HepG2 (cell line): Measurements from ENCODE around the gene KCNK7. TPM values are rescaled to one million over a fixed set of nuclear protein-coding genes. Genes with fewer than 3 reads are reported as not detected.

Experiments used
- ATAC-seq: fragments of 200-7000 bp; cut with Tn5 transposase; 3 replicates; pipeline ENCODE4 v1.9.1; 2020; ENCODE audit warnings: mild to moderate bottlenecking, moderate library complexity
- BruUV-seq: library from RNA; stranded (reverse); fragments of 400-500 nt; replicated peaks from 2 replicates; lab custom pipeline; 2021; lab: Mats Ljungman, UMichigan
- CTCF ChIA-PET: fragments of 300-600 bp; formaldehyde crosslinking; extraction: SDS; loops from one replicate; lab custom pipeline; 2021; ENCODE audit warnings: low total read pairs, inconsistent platforms, low intra/inter-chr PET ratio; lab: Yijun Ruan, JAX
- POLR2A ChIA-PET: fragments of 350-600 bp; sonication (Branson Sonifier 250); formaldehyde crosslinking; loops from one replicate; lab custom pipeline; 2020; ENCODE audit warnings: antibody characterized with exemption, inconsistent platforms; lab: Yijun Ruan, JAX
- DNase-seq: peaks from one replicate; pipeline ENCODE4 v3.0.0-alpha.2; 2015; ENCODE audit warnings: low spot score
- FAIRE-seq: peaks from 3 replicates; lab custom pipeline; 2011; peaks lifted over from hg19 to GRCh38; lab: Jason Lieb, UNC
- H2AFZ ChIP-seq: one replicate; pipeline ENCODE4 v1.6.1; 2011; ENCODE audit warnings: low read length, inconsistent platforms
- H3K27ac ChIP-seq: fragments of 300-600 bp; 3 replicates; pipeline ENCODE4 v1.8.0; 2011; ENCODE audit warnings: mixed run types, mild to moderate bottlenecking, mixed read lengths, low read length, inconsistent platforms; ENCODE audit not compliant: insufficient read depth; ENCODE audit errors: extremely low read length
- H3K27me3 ChIP-seq, 2 experiments: fragments of 200-600 bp in 1 of 2; 2 replicates in 1 of 2; 3 replicates in 1 of 2; pipeline versions ENCODE4 v1.6.0 to v1.8.0; 2011; ENCODE audit warnings: low read length in 2 of 2, mild to moderate bottlenecking in 2 of 2, moderate library complexity in 2 of 2, inconsistent platforms in 1 of 2; ENCODE audit not compliant: insufficient read depth in 2 of 2, control insufficient read depth in 1 of 2
- H3K36me3 ChIP-seq, 2 experiments: fragments of 200-600 bp in 1 of 2; replicated peaks in 1 of 2; 2 replicates in 1 of 2; 3 replicates in 1 of 2; pipeline versions ENCODE4 v1.5.1 to v1.8.0; 2011; ENCODE audit warnings: low read length in 2 of 2, inconsistent platforms in 1 of 2; ENCODE audit not compliant: insufficient read depth in 2 of 2, control insufficient read depth in 1 of 2
- H3K4me1 ChIP-seq: 2 replicates; pipeline ENCODE4 v1.5.1; 2012; ENCODE audit warnings: low read length, inconsistent platforms; ENCODE audit not compliant: insufficient read depth
- H3K4me2 ChIP-seq: 2 replicates; pipeline ENCODE4 v1.6.0; 2011; ENCODE audit warnings: low read depth, low read length, inconsistent platforms
- H3K4me3 ChIP-seq, 3 experiments: fragments of 200-600 bp in 1 of 3; sonication (generic), shearing (Covaris generic) in 1 of 3; replicated peaks in 1 of 3; 2 replicates each; pipeline ENCODE4 v1.5.1; 2011 to 2016; ENCODE audit warnings: low read length in 3 of 3, inconsistent platforms in 2 of 3, low read depth in 2 of 3, mild to moderate bottlenecking in 2 of 3, control low read depth in 1 of 3, mixed read lengths in 1 of 3; ENCODE audit not compliant: insufficient read depth in 1 of 3
- H3K79me2 ChIP-seq: one replicate; pipeline ENCODE4 v1.6.1; 2011; ENCODE audit warnings: low read length, inconsistent platforms; ENCODE audit not compliant: insufficient read depth
- H3K9ac ChIP-seq: 2 replicates; pipeline ENCODE4 v1.6.0; 2011; ENCODE audit warnings: mild to moderate bottlenecking, low read depth, low read length, inconsistent platforms; ENCODE audit not compliant: insufficient read depth
- H3K9me3 ChIP-seq: 2 replicates; pipeline ENCODE4 v1.5.1; 2012; ENCODE audit warnings: mild to moderate bottlenecking, low read length
- H4K20me1 ChIP-seq: 2 replicates; pipeline ENCODE4 v1.6.0; 2011; ENCODE audit warnings: inconsistent platforms, mild to moderate bottlenecking, low read length, moderate library complexity; ENCODE audit not compliant: insufficient read depth
- ATF7-NPFF ChIP-seq: sonication (generic); formaldehyde crosslinking; IDR thresholded peaks from 2 replicates; pipeline ENCODE4 v1.8.1; 2023; ENCODE audit warnings: mild to moderate bottlenecking, low read depth, missing genetic modification reagents, moderate library complexity
- CCDC6 ChIP-seq: sonication (generic); formaldehyde crosslinking; IDR thresholded peaks from 2 replicates; pipeline ENCODE4 v1.8.1; 2022; ENCODE audit warnings: mild to moderate bottlenecking, missing genetic modification reagents, moderate library complexity
- CHCHD3 ChIP-seq: sonication (generic); formaldehyde crosslinking; IDR thresholded peaks from 2 replicates; pipeline ENCODE4 v1.8.0; 2022; ENCODE audit warnings: mild to moderate bottlenecking, missing genetic modification reagents, moderate library complexity
- CREBL2 ChIP-seq: sonication (generic); formaldehyde crosslinking; IDR thresholded peaks from 2 replicates; pipeline ENCODE4 v1.8.1; 2023; ENCODE audit warnings: missing genetic modification reagents, mild to moderate bottlenecking, borderline replicate concordance
- FOSL1 ChIP-seq: sonication (generic); formaldehyde crosslinking; IDR thresholded peaks from 2 replicates; pipeline ENCODE4 v1.9.0; 2021; ENCODE audit warnings: missing genetic modification reagents, borderline replicate concordance
- HNRNPL ChIP-seq: fragments of 200-400 bp; formaldehyde crosslinking; IDR thresholded peaks from 2 replicates; pipeline ENCODE4 v1.6.1; 2017; ENCODE audit warnings: mild to moderate bottlenecking, low read depth, low read length
- KDM1A ChIP-seq: IDR thresholded peaks from 2 replicates; pipeline ENCODE4 v1.6.1; 2016; ENCODE audit warnings: missing compliant biosample characterization
- MED1 ChIP-seq: sonication (generic); formaldehyde crosslinking; IDR thresholded peaks from 2 replicates; pipeline ENCODE4 v1.4.0; 2020; ENCODE audit warnings: missing genetic modification reagents
- NCOA1 ChIP-seq: sonication (generic); formaldehyde crosslinking; IDR thresholded peaks from 2 replicates; pipeline ENCODE4 v1.9.0; 2021; ENCODE audit warnings: missing genetic modification reagents
- PHB2 ChIP-seq: fragments of 450-650 bp; IDR thresholded peaks from 2 replicates; pipeline ENCODE4 v1.6.1; 2018; ENCODE audit not compliant: partially characterized antibody
- PHF21A ChIP-seq: sonication (generic); formaldehyde crosslinking; IDR thresholded peaks from 2 replicates; pipeline ENCODE4 v1.5.0; 2020; ENCODE audit warnings: mild to moderate bottlenecking, missing genetic modification reagents
- POLR2A ChIP-seq, 2 experiments: IDR thresholded peaks; 2 replicates each; pipeline ENCODE4 v1.6.1; 2011; ENCODE audit warnings: low read depth in 2 of 2, low read length in 2 of 2, mild to moderate bottlenecking in 1 of 2, moderate library complexity in 1 of 2; ENCODE audit not compliant: insufficient read depth in 1 of 2
- SIX4 ChIP-seq: sonication (generic); formaldehyde crosslinking; IDR thresholded peaks from 2 replicates; pipeline ENCODE4 v1.4.0; 2020; ENCODE audit warnings: missing genetic modification reagents
- SMARCE1 ChIP-seq: fragments of 450-650 bp; IDR thresholded peaks from 2 replicates; pipeline ENCODE4 v1.6.1; 2017; ENCODE audit warnings: borderline replicate concordance
- TFE3 ChIP-seq: IDR thresholded peaks from 2 replicates; pipeline ENCODE4 v1.6.1; 2016
- YEATS2 ChIP-seq: sonication (generic); formaldehyde crosslinking; IDR thresholded peaks from 2 replicates; pipeline ENCODE4 v1.4.0; 2020; ENCODE audit warnings: missing genetic modification reagents, borderline replicate concordance
- ZBTB1 ChIP-seq: sonication (generic); formaldehyde crosslinking; IDR thresholded peaks from 2 replicates; pipeline ENCODE4 v1.4.0; 2020; ENCODE audit warnings: missing genetic modification reagents, borderline replicate concordance
- ZBTB25 ChIP-seq: IDR thresholded peaks from 2 replicates; pipeline ENCODE4 v1.6.1; 2018; ENCODE audit warnings: missing genetic modification reagents
- ZC3H13 ChIP-seq: sonication (generic); formaldehyde crosslinking; IDR thresholded peaks from 2 replicates; pipeline ENCODE4 v1.8.1; 2023; ENCODE audit warnings: mild to moderate bottlenecking, missing genetic modification reagents, moderate library complexity
- ZGPAT ChIP-seq: IDR thresholded peaks from 2 replicates; pipeline ENCODE4 v1.6.1; 2016; ENCODE audit warnings: mild to moderate bottlenecking
- ZNF33A ChIP-seq: sonication (generic); formaldehyde crosslinking; IDR thresholded peaks from 2 replicates; pipeline ENCODE4 v1.5.1; 2020; ENCODE audit warnings: missing genetic modification reagents, mild to moderate bottlenecking, moderate library complexity, borderline replicate concordance
- ZNF569 ChIP-seq: sonication (generic); formaldehyde crosslinking; IDR thresholded peaks from 2 replicates; pipeline ENCODE4 v1.5.0; 2020; ENCODE audit warnings: mild to moderate bottlenecking, missing genetic modification reagents, moderate library complexity, borderline replicate concordance
- WGBS: methylation state at CpG from one replicate; pipeline ENCODE4 v1.1.6; 2017; ENCODE audit warnings: low lambda C conversion rate; 5-methylcytosine and 5-hydroxymethylcytosine counted together
- in situ Hi-C: cut with HindIII; loops from 2 replicates; pipeline ENCODE4 v1.10.0; 2017; ENCODE audit warnings: low pct_unique_long_range_greater_than_20kb; ENCODE audit not compliant: extremely low pct_ligation_motif_present
- intact Hi-C: fragments of 100-400 bp; cut with micrococcal nuclease; formaldehyde crosslinking; loops from one replicate; pipeline ENCODE4 v1.10.0; 2022; ENCODE audit not compliant: unreplicated experiment
- polyA plus RNA-seq, 8 experiments: library from polyadenylated mRNA; depleted of rRNA in 3 of 8; stranded (reverse) in 7 of 8; unstranded in 1 of 8; fragments of >200 nt; fragmentation: Illumina TruSeq in 4 of 8; extraction: Trizol in 4 of 8; gene quantifications; 2 replicates each; pipeline versions ENCODE4 v1.2.1 to v1.2.3, GENCODE V29; 2011 to 2016; ENCODE audit warnings: low read depth in 4 of 8, missing spikeins in 1 of 8, mixed read lengths in 1 of 8; ENCODE audit not compliant: insufficient read depth in 1 of 8
- total RNA-seq, 5 experiments: library from RNA; depleted of rRNA; stranded (reverse); fragments of >200 nt; fragmentation: Illumina TruSeq; extraction: Trizol; gene quantifications; 2 replicates each; pipeline ENCODE4 v1.2.3, GENCODE V29; 2016; ENCODE audit warnings: low read depth in 1 of 5

KCNK7 gene
- total and polyA plus RNA-seq, 2 of the 13 experiments (the other 11 are each of a cell fraction or from before 2014, with no cell fraction given), result 0.11 TPM; not detected in 1

- DNase-seq, result peak; percentile 83
- intact Hi-C loops, result no loop called here
- peak; percentile 30 for ATAC-seq
- TF ChIP-seq TFE3 (CRISPR knock-in tag), result 0 out of 2 replicates have a peak, but pooled peaks have one; percentile 10
- TF ChIP-seq MED1 (CRISPR knock-in tag), result peak; percentile 58; the same call in 1 of the 2 replicates
- TF ChIP-seq FOSL1 (CRISPR knock-in tag), result peak; percentile 48; the same call in 1 of the 2 replicates
- no peak for TF ChIP-seq ATF7-NPFF (CRISPR knock-in tag)
- no peak for TF ChIP-seq ZBTB1 (CRISPR knock-in tag)
- TF ChIP-seq NCOA1 (CRISPR knock-in tag), result no peak
- TF ChIP-seq PHB2, result no peak
- peak; percentile 52; the same call in 1 of the 2 replicates for TF ChIP-seq YEATS2 (CRISPR knock-in tag)
- TF ChIP-seq KDM1A, result no peak
- TF ChIP-seq ZBTB25 (CRISPR knock-in tag), result 0 out of 2 replicates have a peak, but pooled peaks have one; percentile 18
- no peak for TF ChIP-seq SIX4 (CRISPR knock-in tag)
- TF ChIP-seq ZNF569 (CRISPR knock-in tag), result no peak
- TF ChIP-seq SMARCE1, result no peak
- TF ChIP-seq HNRNPL, result peak; percentile 92
- TF ChIP-seq CHCHD3, result no peak
- no peak for TF ChIP-seq CCDC6
- TF ChIP-seq PHF21A, result peak; percentile 73; the same call in 1 of the 2 replicates
- TF ChIP-seq ZGPAT (CRISPR knock-in tag), result peak; percentile 72
- no peak for TF ChIP-seq POLR2A (IDR thresholded peaks at IDR 0.05; ENCODE audit: insufficient read depth in 1 of 2, low read depth in 2 of 2, low read length in 2 of 2)
- no peak for TF ChIP-seq CREBL2
- no peak for TF ChIP-seq ZNF33A
- TF ChIP-seq ZC3H13 (CRISPR knock-in tag), result no peak
These were observed 39.8 kb downstream of the KCNK7 start for GRCh38 chr11:65555693-65556231.

More at GRCh38 chr11:65555693-65556231, 39.8 kb downstream of the KCNK7 start:
- Histone ChIP-seq H3K9ac (0 out of 2 replicates have a peak overlapping the region, but pooled peaks have one; percentile 13), H3K4me2 (peak overlapping the region; percentile 94; the same call in 1 of the 2 replicates), H2AFZ (no peak overlapping the region), H4K20me1 (peaks cover 10% of the 10 kb centered on the region; the same call in 1 of the 2 replicates), H3K27ac (no peak overlapping the region), H3K9me3 (no peaks in the 10 kb centered on the region), H3K36me3 (no peaks in the 10 kb centered on the region; a peak in 1 of 5 replicates), H3K4me3 (peak overlapping the region in 1 of 3 experiments; percentile 12; a peak in 1 of 6 replicates), H3K79me2 (peaks cover 8% of the 10 kb centered on the region), H3K27me3 (no peaks in the 10 kb centered on the region), H3K4me1 (peaks cover 74% of the 10 kb centered on the region)
- no TSS peak for BruUV-seq
- 60% methylated on average over 1 of the region's 6 CpGs for WGBS
- in situ Hi-C loops, result loop anchor here (10.0 kb wide), 1 partner anchor 299 kb away; the partner anchor contains the start of gene CFL1
- POLR2A ChIA-PET, result interaction anchor here (0.8 kb wide), 1 partner anchor 31 kb away, joined by 4 read pairs; the partner anchor contains the start of gene SCYL1
- CTCF ChIA-PET, result no interaction called here
- FAIRE-seq, result peak; percentile 60
